Measurements from ENCODE around the gene DIPK1C.

DNA sequence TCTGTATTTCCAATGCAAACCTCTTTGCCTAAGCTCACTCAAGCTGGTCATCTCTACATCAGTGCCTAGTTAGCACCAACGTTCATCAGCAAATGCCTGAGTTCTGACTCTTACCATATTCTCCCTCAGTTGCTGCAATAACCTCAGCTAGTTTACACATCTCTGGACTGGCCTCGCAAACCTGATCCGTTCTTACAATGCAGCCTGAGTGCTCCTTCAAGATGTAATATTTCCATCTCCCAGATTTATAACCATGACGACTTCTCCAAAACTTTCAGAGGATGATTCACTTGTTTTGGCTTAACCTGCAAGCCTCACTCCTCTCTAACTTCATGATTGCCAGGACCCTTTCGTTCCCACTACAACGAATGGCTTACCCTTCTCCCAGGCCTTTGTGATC is 69.7 kb downstream of the DIPK1C start:
- TF ChIP-seq CTCF (IDR thresholded peaks at IDR 0.05 in 8 of 11, conservative IDR thresholded peaks at IDR 0.05 in 3 of 11), result no peak
- no peak for TF ChIP-seq POLR2A (IDR thresholded peaks at IDR 0.05)
- TF ChIP-seq POLR2AphosphoS5 (IDR thresholded peaks at IDR 0.05), result no peak

Data from spleen (tissue), 7 donors.